Measurements from ENCODE around the gene FARS2.
"Not testable (repeated sequence)": the region's sequence is repeated elsewhere in the genome, so short reads cannot be mapped to it uniquely, and the experiment has no call there.

FARS2 gene

GRCh38 chr6:5550631-5551030 is 289.3 kb downstream of the FARS2 start:
- DNase-seq, result no peak

GRCh38 chr6:5552243-5552642 is 290.9 kb downstream of the FARS2 start:
- no peak for DNase-seq

DNA sequence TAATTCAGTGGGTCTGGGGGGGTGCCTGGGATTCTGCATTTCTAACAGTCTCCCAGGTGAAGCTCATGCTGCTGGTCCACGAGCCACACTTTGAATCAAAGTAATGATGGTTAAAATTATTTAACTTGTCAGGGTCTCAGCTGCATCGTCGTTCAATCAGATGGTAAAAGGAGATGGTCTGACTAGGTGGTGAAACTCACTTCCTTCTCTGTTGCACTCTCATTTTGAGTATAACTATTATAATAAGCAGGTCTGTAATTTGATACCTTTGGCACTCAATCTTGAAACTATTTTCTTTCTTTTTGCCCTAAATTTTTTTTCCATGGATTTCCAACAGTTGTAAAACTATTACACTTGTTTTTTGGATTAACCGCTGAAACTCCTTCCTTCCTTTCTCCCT is 292.5 kb downstream of the FARS2 start:
- DNase-seq, result no peak

- no peak for DNase-seq
Observed at GRCh38 chr6:5554226-5554625, 292.9 kb downstream of the FARS2 start.

- no peak for DNase-seq
Observed at GRCh38 chr6:5556011-5556410, 294.7 kb downstream of the FARS2 start.

- DNase-seq, result no peak
Observed at GRCh38 chr6:5557506-5557905, 296.2 kb downstream of the FARS2 start.

- DNase-seq, result no peak
Observed at GRCh38 chr6:5559651-5560050, 298.3 kb downstream of the FARS2 start.

- DNase-seq, result no peak
Observed at GRCh38 chr6:5562277-5562676, 301.0 kb downstream of the FARS2 start.

GRCh38 chr6:5563086-5563485 is 301.8 kb downstream of the FARS2 start:
- no peak for DNase-seq

DNA sequence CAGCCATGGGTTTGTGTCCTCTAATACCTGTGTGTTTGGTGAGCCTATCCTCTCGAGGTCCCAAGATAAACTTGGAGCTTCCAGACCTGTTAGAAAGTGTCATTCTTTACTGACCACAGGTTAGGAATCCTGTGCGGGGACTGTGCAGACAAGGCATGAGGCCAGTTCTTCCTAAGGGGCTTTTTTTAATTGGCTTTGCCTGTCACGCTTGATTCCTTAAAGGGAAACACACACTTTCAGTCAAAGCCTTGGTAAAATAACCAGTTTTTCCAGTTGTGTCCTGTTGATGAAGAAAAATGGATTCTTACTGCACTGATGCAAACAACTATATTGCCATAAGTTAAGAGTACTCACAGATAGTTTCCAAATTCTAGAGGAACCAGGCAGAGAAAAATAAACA is 303.4 kb downstream of the FARS2 start:
- DNase-seq, result not testable (repeated sequence)

- DNase-seq, result no peak
Observed at GRCh38 chr6:5565971-5566370, 304.7 kb downstream of the FARS2 start.

DNA sequence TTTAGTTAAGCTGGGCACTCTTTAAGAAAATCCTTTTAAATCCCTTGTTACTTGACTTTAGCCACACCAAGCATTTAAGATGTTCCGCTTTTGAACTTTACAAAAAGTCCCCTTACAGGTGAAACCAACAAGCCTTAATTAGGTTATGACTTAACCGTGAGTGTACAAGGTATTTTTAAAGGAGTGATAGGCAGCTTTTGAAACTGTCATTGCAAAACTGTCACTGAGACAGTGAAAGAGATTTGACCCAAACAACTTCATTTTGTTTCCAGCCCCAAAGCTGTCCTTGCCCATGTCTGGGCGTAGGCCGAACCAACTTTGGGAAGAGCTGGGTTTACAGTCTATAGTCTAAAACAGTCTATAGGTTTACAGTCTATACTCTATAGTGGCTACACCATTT is 305.4 kb downstream of the FARS2 start:
- no peak for DNase-seq

- DNase-seq, result no peak
Observed at GRCh38 chr6:5567352-5567751, 306.0 kb downstream of the FARS2 start.

GRCh38 chr6:5567890-5568289 is 306.6 kb downstream of the FARS2 start:
- no peak for DNase-seq

DNA sequence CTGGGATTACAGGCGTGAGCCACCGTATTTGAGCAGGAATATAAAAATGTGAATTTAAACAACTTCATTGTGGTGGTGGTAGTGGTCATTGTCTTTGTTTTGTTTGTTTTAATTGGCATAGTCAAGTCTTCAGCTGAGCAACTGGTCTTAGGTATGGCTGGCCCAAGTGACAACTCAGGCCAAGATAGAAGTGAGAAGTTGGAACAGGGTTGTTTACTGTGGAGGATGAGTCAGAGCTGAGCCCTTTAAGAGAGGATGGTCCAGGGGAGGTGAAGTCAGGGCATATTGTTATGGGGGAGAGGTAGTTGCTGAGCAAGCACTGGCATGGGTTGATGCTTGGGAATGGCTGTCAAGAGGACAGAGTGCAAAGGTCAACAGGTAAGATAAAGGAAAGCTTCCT is 308.2 kb downstream of the FARS2 start:
- DNase-seq, result no peak

GRCh38 chr6:5570641-5571040 is 309.3 kb downstream of the FARS2 start:
- DNase-seq, result no peak

DNA sequence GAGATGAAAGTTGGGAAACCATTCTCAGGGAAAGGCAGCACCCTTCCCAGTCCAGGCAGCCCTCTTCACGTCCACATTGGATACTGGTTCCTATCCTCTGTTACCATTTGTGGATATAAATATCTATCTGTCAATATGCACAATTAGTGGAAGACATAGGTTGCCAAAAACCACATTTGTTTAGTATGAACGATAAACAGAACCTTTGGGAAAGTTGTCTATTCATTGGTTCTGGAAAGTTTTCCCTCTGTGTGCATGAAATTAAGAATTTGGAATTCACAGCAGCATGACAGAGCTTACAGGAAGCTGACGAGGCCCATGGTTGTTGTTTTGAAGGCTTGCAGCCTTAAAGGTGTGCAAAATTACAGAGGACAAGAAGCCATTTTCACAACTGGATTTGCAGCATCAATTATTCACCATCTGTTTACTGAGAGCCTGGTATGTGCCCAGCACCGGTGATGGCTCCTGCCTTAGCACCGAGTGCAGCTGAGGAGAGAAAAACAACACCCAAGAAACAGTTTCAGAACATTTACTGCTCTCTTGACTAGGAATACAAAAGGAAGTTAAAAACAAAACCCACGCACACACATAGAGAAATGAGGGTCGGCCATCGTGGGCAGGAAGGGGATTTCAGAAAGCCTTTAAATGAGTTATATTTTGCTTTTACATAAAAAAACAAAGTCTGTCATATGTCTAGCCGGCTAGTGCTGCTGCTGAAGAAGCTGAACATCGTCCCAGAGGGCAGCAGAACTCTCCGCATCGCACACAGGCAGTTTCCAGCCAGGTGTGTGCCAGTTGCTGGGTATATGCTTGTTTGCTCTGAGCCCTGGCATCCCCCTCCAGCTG is 319.6 kb downstream of the FARS2 start:
- peak; percentile 29 for DNase-seq

- DNase-seq, result no peak
Observed at GRCh38 chr6:5582762-5583161, 321.4 kb downstream of the FARS2 start.

- DNase-seq, result no peak
Observed at GRCh38 chr6:5583528-5583927, 322.2 kb downstream of the FARS2 start.

GRCh38 chr6:5584078-5584482 is 322.8 kb downstream of the FARS2 start:
- no peak for DNase-seq

- no peak for DNase-seq
Observed at GRCh38 chr6:5587648-5588047, 326.3 kb downstream of the FARS2 start.

- DNase-seq, result no peak
Observed at GRCh38 chr6:5589422-5590141, 328.3 kb downstream of the FARS2 start.

- DNase-seq, result no peak
Observed at GRCh38 chr6:5590187-5590586, 328.9 kb downstream of the FARS2 start.

DNA sequence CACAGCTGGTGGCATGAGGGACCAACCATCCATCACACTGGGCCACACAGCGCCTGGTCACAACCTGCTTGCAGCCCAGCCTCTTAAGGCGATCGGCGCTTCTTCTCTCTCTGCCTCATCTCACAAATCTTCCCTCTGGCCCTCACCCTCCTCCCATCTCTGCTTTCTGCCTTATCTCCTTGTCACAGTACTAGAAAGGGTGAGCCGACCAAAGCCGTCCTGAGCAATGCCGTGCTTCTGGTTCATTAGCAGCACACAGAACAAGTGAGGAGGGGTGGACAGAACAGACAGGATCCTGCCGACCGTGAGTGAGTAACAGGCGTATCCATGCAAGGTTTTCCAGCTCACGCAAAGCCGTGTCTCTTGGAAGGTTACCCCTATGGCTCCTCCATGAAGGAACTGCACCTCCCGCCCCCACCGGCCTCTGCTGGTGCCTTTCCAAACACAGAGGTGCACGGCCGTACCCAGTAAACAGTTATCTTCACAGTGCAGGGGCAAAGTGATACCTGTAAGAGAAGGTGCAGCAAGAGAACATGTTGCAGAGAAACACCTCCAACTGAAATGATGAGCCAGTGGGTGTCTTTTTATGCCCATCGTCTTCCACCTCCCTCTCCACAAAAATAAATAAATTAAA is 331.7 kb downstream of the FARS2 start:
- no peak for DNase-seq

All from CD4-positive, alpha-beta T cell treated with Interleukin-15 for 1 hour (primary cell).